Muscle layer of colon (tissue), 2 donors: Measurements from ENCODE around the gene CRYBG3.
"Not testable (repeated sequence)": the region's sequence is repeated elsewhere in the genome, so short reads cannot be mapped to it uniquely, and the experiment has no call there.

ENCODE experiments used
- H3K27ac ChIP-seq: one replicate; pipeline ENCODE4 v1.7.0; 2013; ENCODE audit warnings: low read depth, mild to moderate bottlenecking, low read length, moderate library complexity
- H3K27me3 ChIP-seq, 2 donors: one replicate each; pipeline ENCODE4 v1.7.0; 2013; ENCODE audit warnings: low read length in 2 of 2, mild to moderate bottlenecking in 2 of 2; ENCODE audit not compliant: insufficient read depth in 2 of 2, control insufficient read depth in 1 of 2
- H3K36me3 ChIP-seq: one replicate; pipeline ENCODE4 v1.7.0; 2013; ENCODE audit warnings: mild to moderate bottlenecking, low read length; ENCODE audit not compliant: insufficient read depth
- H3K4me1 ChIP-seq: one replicate; pipeline ENCODE4 v1.7.0; 2013; ENCODE audit warnings: mild to moderate bottlenecking, low read length; ENCODE audit not compliant: insufficient read depth
- H3K4me3 ChIP-seq, 2 donors: one replicate each; pipeline ENCODE4 v1.7.0; 2013; ENCODE audit warnings: low read length in 2 of 2, low read depth in 1 of 2, mild to moderate bottlenecking in 1 of 2, moderate library complexity in 1 of 2
- H3K9ac ChIP-seq: one replicate; pipeline ENCODE4 v1.7.0; 2013; ENCODE audit warnings: low read length
- H3K9me3 ChIP-seq: one replicate; pipeline ENCODE4 v1.7.0; 2013; ENCODE audit warnings: mild to moderate bottlenecking, low read length
- donor health status: abdominal sarcoma.
- donor health status: Adenocarcinoma of cecum.

The CRYBG3 gene

GRCh38 chr3:97821287-97821773 lies 481 bp upstream of the CRYBG3 start:
- H3K27me3 ChIP-seq, result no peaks in the 10 kb centered on the region
- peak overlapping the region; percentile 68 for H3K9ac ChIP-seq
- peaks cover 30% of the 10 kb centered on the region for H3K4me1 ChIP-seq
- H3K36me3 ChIP-seq, result no peaks in the 10 kb centered on the region
- peak overlapping the region; percentile 49 to 96 for H3K4me3 ChIP-seq
- peak overlapping the region; percentile 94 for H3K27ac ChIP-seq
- H3K9me3 ChIP-seq, result no peaks in the 10 kb centered on the region

- peak overlapping the region; percentile 94 for H3K27ac ChIP-seq
Observed at GRCh38 chr3:97822359-97822775, 556 bp downstream of the CRYBG3 start.

GRCh38 chr3:97823046-97824004 lies 1.5 kb downstream of the CRYBG3 start:
- H3K4me3 ChIP-seq, result peak overlapping the region; percentile 49 to 96
- H3K4me1 ChIP-seq, result peaks cover 43% of the 10 kb centered on the region
- H3K9ac ChIP-seq, result peak overlapping the region; percentile 62
- no peaks in the 10 kb centered on the region for H3K9me3 ChIP-seq
- H3K36me3 ChIP-seq, result no peaks in the 10 kb centered on the region
- H3K27me3 ChIP-seq, result no peaks in the 10 kb centered on the region
- H3K27ac ChIP-seq, result peak overlapping the region; percentile 94

More at GRCh38 chr3:97822359-97822775, 556 bp downstream of the CRYBG3 start:
- Histone ChIP-seq H3K27me3 (no peaks in the 10 kb centered on the region), H3K9me3 (no peaks in the 10 kb centered on the region), H3K36me3 (no peaks in the 10 kb centered on the region), H3K4me1 (peaks cover 40% of the 10 kb centered on the region), H3K4me3 (peak overlapping the region; percentile 49 to 96), H3K9ac (peak overlapping the region; percentile 62)

GRCh38 chr3:97825101-97825500 lies 3.3 kb downstream of the CRYBG3 start:
- Histone ChIP-seq H3K4me3 (peak overlapping the region; percentile 12 to 96), H3K27ac (peak overlapping the region; percentile 22), H3K36me3 (no peaks in the 10 kb centered on the region), H3K9ac (no peak overlapping the region), H3K27me3 (no peaks in the 10 kb centered on the region), H3K4me1 (peaks cover 58% of the 10 kb centered on the region), H3K9me3 (no peaks in the 10 kb centered on the region)

GRCh38 chr3:97827741-97828471 lies 6.1 kb downstream of the CRYBG3 start:
- H3K4me1 ChIP-seq, result peaks cover 62% of the 10 kb centered on the region
- H3K36me3 ChIP-seq, result no peaks in the 10 kb centered on the region
- no peaks in the 10 kb centered on the region for H3K9me3 ChIP-seq
- H3K27me3 ChIP-seq, result no peaks in the 10 kb centered on the region
- no peak overlapping the region for H3K27ac ChIP-seq
- no peak overlapping the region for H3K4me3 ChIP-seq
- H3K9ac ChIP-seq, result no peak overlapping the region

- Histone ChIP-seq H3K27me3 (no peaks in the 10 kb centered on the region), H3K9ac (no peak overlapping the region), H3K9me3 (no peaks in the 10 kb centered on the region), H3K27ac (no peak overlapping the region), H3K4me1 (peaks cover 69% of the 10 kb centered on the region), H3K36me3 (no peaks in the 10 kb centered on the region), H3K4me3 (no peak overlapping the region)
Observed at GRCh38 chr3:97829198-97829597, 7.4 kb downstream of the CRYBG3 start.

- H3K4me1 ChIP-seq, result peaks cover 64% of the 10 kb centered on the region
- H3K9me3 ChIP-seq, result no peaks in the 10 kb centered on the region
- H3K27ac ChIP-seq, result peak overlapping the region; percentile 50
- no peak overlapping the region for H3K9ac ChIP-seq
- no peaks in the 10 kb centered on the region for H3K36me3 ChIP-seq
- no peaks in the 10 kb centered on the region for H3K27me3 ChIP-seq
- H3K4me3 ChIP-seq, result no peak overlapping the region
Observed at GRCh38 chr3:97830638-97831037, 8.8 kb downstream of the CRYBG3 start.

GRCh38 chr3:97831140-97831539 lies 9.3 kb downstream of the CRYBG3 start:
- Histone ChIP-seq H3K9me3 (no peaks in the 10 kb centered on the region), H3K27me3 (no peaks in the 10 kb centered on the region), H3K4me1 (peaks cover 65% of the 10 kb centered on the region), H3K4me3 (no peak overlapping the region), H3K9ac (no peak overlapping the region), H3K36me3 (no peaks in the 10 kb centered on the region), H3K27ac (peak overlapping the region; percentile 50)

DNA sequence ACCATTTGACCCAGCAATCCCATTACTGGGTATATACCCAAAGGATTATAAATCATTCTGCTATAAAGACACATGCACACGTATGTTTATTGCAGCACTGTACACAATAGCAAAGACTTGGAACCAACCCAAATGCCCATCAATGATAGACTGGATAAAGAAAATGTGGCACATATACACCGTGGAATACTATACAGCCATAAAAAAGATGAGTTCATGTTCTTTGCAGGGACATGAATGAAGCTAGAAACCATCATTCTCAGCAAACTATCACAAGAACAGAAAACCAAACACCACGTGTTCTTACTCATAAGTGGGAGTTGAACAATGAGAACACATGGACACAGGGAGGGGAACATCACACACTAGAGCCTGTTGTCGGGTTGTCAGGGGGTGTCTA lies 11.4 kb downstream of the CRYBG3 start:
- peaks cover 58% of the 10 kb centered on the region for H3K4me1 ChIP-seq
- H3K9ac ChIP-seq, H3K27ac ChIP-seq, H3K9me3 ChIP-seq, H3K36me3 ChIP-seq, H3K27me3 ChIP-seq, H3K4me3 ChIP-seq: not testable (repeated sequence)

DNA sequence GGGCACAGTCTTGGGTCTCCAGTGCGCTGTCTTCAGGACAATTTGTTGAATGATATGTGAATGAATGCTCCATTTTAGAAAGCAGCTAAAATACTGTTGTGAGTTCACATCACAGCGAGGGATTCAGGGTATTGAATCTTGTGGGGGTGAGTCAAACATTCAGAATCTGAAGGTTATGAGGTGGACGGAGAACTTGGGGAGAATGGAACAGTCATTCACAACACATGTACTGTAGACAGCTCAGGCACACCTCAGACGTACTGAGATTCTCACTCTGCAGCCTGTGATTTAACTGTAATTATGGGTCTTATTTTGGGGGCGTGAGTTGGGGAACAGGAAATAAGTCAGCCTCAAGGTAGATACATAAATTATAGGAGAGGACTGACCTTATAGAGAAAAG lies 13.9 kb downstream of the CRYBG3 start:
- no peak overlapping the region for H3K4me3 ChIP-seq
- no peaks in the 10 kb centered on the region for H3K27me3 ChIP-seq
- no peaks in the 10 kb centered on the region for H3K9me3 ChIP-seq
- no peak overlapping the region for H3K9ac ChIP-seq
- peaks cover 59% of the 10 kb centered on the region for H3K4me1 ChIP-seq
- H3K36me3 ChIP-seq, result no peaks in the 10 kb centered on the region
- peak overlapping the region; percentile 43 for H3K27ac ChIP-seq

DNA sequence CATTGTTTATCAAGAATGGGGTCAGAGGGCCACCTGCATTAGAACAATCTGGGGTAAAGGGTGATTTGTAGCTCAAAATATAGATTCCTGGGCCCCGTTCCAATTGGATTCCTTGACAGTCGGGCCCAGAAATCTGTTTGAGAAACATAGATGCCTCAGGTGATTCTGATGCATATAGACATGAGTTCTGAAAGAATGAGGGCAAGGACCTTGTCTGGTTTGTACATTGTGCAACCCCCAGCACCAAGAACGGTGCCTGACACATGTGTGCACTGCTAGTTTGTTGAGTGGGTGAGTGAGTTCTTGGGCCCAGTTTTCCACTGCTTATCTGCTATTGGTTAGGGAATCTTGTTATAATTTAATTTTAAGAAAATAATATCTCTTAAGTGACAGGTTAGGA lies 16.6 kb downstream of the CRYBG3 start:
- H3K36me3 ChIP-seq, result no peaks in the 10 kb centered on the region
- no peak overlapping the region for H3K9ac ChIP-seq
- peak overlapping the region; percentile 16 for H3K27ac ChIP-seq
- no peak overlapping the region for H3K4me3 ChIP-seq
- no peaks in the 10 kb centered on the region for H3K9me3 ChIP-seq
- no peaks in the 10 kb centered on the region for H3K27me3 ChIP-seq
- H3K4me1 ChIP-seq, result peaks cover 76% of the 10 kb centered on the region
